Measurements from ENCODE around the gene GRK4. TPM values are rescaled to one million over a fixed set of nuclear protein-coding genes. Genes with fewer than 3 reads are reported as not detected.

GRK4 gene
- total and polyA plus RNA-seq, 2 of the 8 experiments (the other 6 are each of a cell fraction or from before 2014, with no cell fraction given) = 0.77 to 1.8 TPM

GRCh38 chr4:3073158-3074077, 110.0 kb downstream of the GRK4 start (continued):
- TF ChIP-seq EZH2 (IDR thresholded peaks at IDR 0.05; ENCODE audit: low read depth, low read length, severe bottlenecking) (no peak), TAF7 (optimal IDR thresholded peaks at IDR 0.05; ENCODE audit: borderline replicate concordance, low read depth, low read length) (no peak), BRCA1 (IDR thresholded peaks at IDR 0.05; ENCODE audit: low read depth, low read length) (no peak), SRF (IDR thresholded peaks at IDR 0.05; ENCODE audit: low read depth, low read length) (no peak), ATF2 (IDR thresholded peaks at IDR 0.05; ENCODE audit: low read length) (no peak)
- TF ChIP-seq, protein P1, sequence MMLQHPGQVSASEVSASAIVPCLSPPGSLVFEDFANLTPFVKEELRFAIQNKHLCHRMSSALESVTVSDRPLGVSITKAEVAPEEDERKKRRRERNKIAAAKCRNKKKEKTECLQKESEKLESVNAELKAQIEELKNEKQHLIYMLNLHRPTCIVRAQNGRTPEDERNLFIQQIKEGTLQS (IDR thresholded peaks at IDR 0.05; ENCODE audit: insufficient read depth, low read depth, low read length) = no peak
- TF ChIP-seq, protein P2, sequence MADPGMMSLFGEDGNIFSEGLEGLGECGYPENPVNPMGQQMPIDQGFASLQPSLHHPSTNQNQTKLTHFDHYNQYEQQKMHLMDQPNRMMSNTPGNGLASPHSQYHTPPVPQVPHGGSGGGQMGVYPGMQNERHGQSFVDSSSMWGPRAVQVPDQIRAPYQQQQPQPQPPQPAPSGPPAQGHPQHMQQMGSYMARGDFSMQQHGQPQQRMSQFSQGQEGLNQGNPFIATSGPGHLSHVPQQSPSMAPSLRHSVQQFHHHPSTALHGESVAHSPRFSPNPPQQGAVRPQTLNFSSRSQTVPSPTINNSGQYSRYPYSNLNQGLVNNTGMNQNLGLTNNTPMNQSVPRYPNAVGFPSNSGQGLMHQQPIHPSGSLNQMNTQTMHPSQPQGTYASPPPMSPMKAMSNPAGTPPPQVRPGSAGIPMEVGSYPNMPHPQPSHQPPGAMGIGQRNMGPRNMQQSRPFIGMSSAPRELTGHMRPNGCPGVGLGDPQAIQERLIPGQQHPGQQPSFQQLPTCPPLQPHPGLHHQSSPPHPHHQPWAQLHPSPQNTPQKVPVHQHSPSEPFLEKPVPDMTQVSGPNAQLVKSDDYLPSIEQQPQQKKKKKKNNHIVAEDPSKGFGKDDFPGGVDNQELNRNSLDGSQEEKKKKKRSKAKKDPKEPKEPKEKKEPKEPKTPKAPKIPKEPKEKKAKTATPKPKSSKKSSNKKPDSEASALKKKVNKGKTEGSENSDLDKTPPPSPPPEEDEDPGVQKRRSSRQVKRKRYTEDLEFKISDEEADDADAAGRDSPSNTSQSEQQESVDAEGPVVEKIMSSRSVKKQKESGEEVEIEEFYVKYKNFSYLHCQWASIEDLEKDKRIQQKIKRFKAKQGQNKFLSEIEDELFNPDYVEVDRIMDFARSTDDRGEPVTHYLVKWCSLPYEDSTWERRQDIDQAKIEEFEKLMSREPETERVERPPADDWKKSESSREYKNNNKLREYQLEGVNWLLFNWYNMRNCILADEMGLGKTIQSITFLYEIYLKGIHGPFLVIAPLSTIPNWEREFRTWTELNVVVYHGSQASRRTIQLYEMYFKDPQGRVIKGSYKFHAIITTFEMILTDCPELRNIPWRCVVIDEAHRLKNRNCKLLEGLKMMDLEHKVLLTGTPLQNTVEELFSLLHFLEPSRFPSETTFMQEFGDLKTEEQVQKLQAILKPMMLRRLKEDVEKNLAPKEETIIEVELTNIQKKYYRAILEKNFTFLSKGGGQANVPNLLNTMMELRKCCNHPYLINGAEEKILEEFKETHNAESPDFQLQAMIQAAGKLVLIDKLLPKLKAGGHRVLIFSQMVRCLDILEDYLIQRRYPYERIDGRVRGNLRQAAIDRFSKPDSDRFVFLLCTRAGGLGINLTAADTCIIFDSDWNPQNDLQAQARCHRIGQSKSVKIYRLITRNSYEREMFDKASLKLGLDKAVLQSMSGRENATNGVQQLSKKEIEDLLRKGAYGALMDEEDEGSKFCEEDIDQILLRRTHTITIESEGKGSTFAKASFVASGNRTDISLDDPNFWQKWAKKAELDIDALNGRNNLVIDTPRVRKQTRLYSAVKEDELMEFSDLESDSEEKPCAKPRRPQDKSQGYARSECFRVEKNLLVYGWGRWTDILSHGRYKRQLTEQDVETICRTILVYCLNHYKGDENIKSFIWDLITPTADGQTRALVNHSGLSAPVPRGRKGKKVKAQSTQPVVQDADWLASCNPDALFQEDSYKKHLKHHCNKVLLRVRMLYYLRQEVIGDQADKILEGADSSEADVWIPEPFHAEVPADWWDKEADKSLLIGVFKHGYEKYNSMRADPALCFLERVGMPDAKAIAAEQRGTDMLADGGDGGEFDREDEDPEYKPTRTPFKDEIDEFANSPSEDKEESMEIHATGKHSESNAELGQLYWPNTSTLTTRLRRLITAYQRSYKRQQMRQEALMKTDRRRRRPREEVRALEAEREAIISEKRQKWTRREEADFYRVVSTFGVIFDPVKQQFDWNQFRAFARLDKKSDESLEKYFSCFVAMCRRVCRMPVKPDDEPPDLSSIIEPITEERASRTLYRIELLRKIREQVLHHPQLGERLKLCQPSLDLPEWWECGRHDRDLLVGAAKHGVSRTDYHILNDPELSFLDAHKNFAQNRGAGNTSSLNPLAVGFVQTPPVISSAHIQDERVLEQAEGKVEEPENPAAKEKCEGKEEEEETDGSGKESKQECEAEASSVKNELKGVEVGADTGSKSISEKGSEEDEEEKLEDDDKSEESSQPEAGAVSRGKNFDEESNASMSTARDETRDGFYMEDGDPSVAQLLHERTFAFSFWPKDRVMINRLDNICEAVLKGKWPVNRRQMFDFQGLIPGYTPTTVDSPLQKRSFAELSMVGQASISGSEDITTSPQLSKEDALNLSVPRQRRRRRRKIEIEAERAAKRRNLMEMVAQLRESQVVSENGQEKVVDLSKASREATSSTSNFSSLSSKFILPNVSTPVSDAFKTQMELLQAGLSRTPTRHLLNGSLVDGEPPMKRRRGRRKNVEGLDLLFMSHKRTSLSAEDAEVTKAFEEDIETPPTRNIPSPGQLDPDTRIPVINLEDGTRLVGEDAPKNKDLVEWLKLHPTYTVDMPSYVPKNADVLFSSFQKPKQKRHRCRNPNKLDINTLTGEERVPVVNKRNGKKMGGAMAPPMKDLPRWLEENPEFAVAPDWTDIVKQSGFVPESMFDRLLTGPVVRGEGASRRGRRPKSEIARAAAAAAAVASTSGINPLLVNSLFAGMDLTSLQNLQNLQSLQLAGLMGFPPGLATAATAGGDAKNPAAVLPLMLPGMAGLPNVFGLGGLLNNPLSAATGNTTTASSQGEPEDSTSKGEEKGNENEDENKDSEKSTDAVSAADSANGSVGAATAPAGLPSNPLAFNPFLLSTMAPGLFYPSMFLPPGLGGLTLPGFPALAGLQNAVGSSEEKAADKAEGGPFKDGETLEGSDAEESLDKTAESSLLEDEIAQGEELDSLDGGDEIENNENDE (IDR thresholded peaks at IDR 0.05; ENCODE audit: insufficient replicate concordance, low read length) = no peak
